Fibroblast of villous mesenchyme (primary cell): ENCODE data around the gene DEDD2. TPM values are rescaled to one million over a fixed set of nuclear protein-coding genes. Genes with fewer than 3 reads are reported as not detected.

ENCODE experiments used
- DNase-seq: peaks from one replicate; pipeline ENCODE4 v3.0.0-alpha.2; 2010; ENCODE audit warnings: low read depth
- H3K4me3 ChIP-seq: 2 replicates; pipeline ENCODE4 v1.5.1; 2011; ENCODE audit warnings: low read depth, mild to moderate bottlenecking, low read length
- total RNA-seq: library from RNA; depleted of rRNA; stranded (reverse); fragments of >200 nt; gene quantifications from 2 replicates; pipeline ENCODE4 v1.2.3, GENCODE V29; 2012
- TF ChIP-seq, protein P1 (sequence below): IDR thresholded peaks from 2 replicates; pipeline ENCODE4 v1.5.1; 2012; ENCODE audit warnings: low read depth, mild to moderate bottlenecking, low read length; ENCODE audit not compliant: insufficient read depth

Gene DEDD2
- total RNA-seq, 1 donor, result 15.1 TPM

DNA sequence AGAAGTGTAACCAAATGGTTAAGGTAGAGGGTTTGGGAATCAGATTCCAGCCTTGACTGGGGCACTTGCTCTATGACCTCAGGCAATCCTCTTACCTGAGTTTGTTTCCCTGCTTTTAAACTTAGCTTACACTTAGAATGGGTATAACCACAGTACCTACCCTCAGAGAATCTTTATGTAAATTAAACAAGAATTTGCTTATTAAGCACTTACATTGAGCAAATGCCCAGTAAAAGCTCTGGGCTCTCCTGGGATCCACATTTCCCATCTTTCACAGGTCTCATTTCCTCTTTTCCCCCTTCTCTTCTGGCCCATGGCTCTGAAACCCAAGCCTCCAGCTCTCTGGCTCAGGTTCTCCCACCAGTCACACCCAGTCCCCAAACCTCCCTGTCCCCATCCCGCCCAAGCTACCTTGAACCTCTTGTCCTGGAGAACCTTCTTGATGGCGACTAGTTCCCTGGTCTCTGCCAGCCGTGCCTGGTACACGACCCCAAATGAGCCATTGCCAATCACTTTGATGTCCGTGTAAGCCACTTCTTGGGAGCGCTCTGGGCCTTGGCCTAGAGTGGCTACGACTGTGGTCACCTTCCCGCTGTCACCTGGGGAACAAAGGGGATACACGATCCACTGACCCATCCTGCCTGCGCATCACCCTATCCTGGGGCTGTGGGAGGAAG is 22.2 kb upstream of the DEDD2 start:
- no peak for DNase-seq
- H3K4me3 ChIP-seq, result no peak overlapping the region
- TF ChIP-seq, protein P1, sequence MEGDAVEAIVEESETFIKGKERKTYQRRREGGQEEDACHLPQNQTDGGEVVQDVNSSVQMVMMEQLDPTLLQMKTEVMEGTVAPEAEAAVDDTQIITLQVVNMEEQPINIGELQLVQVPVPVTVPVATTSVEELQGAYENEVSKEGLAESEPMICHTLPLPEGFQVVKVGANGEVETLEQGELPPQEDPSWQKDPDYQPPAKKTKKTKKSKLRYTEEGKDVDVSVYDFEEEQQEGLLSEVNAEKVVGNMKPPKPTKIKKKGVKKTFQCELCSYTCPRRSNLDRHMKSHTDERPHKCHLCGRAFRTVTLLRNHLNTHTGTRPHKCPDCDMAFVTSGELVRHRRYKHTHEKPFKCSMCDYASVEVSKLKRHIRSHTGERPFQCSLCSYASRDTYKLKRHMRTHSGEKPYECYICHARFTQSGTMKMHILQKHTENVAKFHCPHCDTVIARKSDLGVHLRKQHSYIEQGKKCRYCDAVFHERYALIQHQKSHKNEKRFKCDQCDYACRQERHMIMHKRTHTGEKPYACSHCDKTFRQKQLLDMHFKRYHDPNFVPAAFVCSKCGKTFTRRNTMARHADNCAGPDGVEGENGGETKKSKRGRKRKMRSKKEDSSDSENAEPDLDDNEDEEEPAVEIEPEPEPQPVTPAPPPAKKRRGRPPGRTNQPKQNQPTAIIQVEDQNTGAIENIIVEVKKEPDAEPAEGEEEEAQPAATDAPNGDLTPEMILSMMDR, result no peak

DNA sequence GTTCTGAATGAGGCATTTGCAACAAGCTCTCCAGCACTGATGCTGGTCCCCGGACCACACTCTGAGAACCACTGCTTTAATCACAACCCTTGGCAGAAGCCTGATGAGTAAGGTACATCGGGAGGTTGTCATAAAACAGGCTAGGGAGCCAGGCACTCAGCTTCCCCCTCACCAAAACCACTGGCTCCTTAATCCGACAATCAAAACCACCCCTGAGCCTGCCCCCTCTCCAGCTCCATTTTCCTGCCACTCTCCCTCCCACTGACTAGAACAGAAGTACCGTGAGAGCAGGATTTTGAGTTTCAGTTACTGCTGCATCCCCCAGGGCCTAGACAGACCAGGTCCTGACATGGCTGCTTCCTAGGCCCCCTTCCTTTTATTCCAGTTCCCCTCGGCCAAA is 17.7 kb upstream of the DEDD2 start:
- no peak for DNase-seq
- no peak overlapping the region for H3K4me3 ChIP-seq
- TF ChIP-seq, protein P1, result no peak

DNA sequence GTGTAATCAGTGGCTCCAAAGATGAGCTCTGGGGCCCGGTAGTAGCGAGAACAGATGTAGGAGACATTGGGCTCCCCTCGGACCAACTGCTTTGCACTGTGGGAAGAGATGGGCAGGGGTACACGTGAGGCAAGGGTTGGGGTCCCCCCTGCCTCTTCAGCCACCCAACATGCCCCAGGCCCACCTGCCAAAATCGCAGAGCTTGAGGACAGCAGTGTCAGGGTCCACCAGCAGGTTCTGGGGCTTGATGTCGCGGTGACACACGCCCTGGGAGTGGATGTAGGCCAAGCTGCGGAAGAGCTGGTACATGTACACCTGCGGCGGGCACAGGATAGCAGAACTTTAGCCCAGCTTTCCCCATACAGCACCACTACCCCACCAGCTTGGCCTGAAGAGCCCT is 16.9 kb upstream of the DEDD2 start:
- H3K4me3 ChIP-seq, result no peak overlapping the region
- TF ChIP-seq, protein P1, result no peak
- no peak for DNase-seq

DNA sequence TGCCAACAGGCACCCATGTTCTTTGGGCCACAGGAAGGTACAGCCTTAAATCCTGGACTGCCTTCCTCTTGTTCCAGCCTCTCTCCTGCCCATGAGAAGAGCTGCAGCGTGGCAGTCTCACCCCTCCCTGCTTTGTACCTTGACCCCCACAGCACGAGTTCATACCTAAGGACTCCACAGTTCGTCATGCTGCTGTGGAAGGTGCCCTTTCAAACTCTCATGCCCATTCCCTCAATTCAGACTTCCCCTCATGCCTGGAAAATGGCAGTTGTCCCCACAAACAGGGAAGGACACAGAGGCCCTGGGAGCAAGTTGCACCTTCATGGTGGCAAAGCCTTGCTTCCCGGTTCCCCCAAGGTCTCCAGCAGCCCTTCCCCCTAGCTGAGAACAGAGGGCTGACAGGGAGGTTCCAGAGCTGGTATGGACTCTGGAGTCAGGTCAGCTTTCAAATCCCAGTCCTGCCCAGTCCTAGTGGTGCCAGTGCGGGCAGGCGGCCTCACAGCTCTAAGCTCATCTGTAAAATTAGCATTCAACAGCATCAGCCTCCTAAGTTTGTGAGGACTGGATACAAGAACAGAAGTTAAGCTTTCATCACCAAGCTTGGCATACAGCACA is 16.3 kb upstream of the DEDD2 start:
- no peak overlapping the region for H3K4me3 ChIP-seq
- TF ChIP-seq, protein P1, result no peak
- no peak for DNase-seq

DNA sequence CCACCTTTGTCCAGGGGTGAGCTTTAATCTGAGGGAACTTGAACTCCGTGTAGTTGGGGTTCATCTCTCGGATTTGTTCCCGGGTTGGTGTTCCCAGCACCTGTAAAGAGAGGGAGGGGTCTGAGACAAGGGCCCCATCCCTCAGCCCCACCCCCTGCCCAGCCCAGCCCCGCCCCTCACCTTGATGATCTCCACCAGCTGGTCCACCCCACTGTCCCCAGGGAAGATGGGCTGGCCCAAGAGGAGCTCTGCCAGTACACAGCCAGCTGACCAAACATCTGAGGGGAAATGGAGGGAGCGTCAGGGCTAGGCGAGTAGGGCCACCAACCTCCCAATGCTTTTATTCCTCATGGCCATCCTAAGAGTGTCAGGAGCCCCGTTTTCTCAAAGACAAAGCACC is 15.6 kb upstream of the DEDD2 start:
- DNase-seq, result no peak
- TF ChIP-seq, protein P1, result no peak
- no peak overlapping the region for H3K4me3 ChIP-seq

DNA sequence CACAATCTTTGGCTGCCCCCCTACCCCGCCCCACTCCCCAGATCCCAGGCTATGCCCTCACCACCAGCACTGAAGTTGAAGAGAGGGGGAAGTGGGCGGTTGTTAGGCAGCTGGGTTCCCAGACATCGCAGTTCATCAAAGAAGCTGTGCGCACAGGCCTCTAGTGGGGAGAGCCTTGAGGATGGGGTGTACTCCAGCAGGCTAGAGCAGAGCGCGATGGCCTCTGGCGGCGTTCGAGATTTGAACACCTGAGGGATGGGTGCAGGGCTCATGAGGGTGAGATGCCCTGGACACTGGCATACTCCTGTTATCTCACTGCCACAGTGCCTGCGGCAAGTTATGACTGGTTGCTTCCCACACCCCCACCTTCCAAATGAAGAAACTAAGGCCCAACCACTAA is 15.0 kb upstream of the DEDD2 start:
- TF ChIP-seq, protein P1, result no peak
- no peak for DNase-seq

More for the DNA sequence above, 15.0 kb upstream of the DEDD2 start:
- H3K4me3 ChIP-seq, result no peak overlapping the region
